ENCODE results near the gene CADPS.
"Not testable (repeated sequence)": the region's sequence is repeated elsewhere in the genome, so short reads cannot be mapped to it uniquely, and the experiment has no call there.

Gene CADPS

GRCh38 chr3:62585861-62586260 lies 289.4 kb downstream of the CADPS start:
- DNase-seq: no peak

GRCh38 chr3:62584636-62585035 lies 290.6 kb downstream of the CADPS start:
- DNase-seq: no peak

- DNase-seq: no peak
Measured at GRCh38 chr3:62582495-62583172, 292.6 kb downstream of the CADPS start.

GRCh38 chr3:62580485-62580884 lies 294.7 kb downstream of the CADPS start:
- DNase-seq: not testable (repeated sequence)

GRCh38 chr3:62577153-62577552 lies 298.1 kb downstream of the CADPS start:
- no peak for DNase-seq

GRCh38 chr3:62574266-62574898 lies 300.8 kb downstream of the CADPS start:
- DNase-seq: no peak

GRCh38 chr3:62571916-62572315 lies 303.3 kb downstream of the CADPS start:
- no peak for DNase-seq

- no peak for DNase-seq
Measured at GRCh38 chr3:62570888-62571287, 304.3 kb downstream of the CADPS start.

GRCh38 chr3:62569609-62570008 lies 305.6 kb downstream of the CADPS start:
- no peak for DNase-seq

- DNase-seq: no peak
Measured at GRCh38 chr3:62567097-62568021, 307.9 kb downstream of the CADPS start.

GRCh38 chr3:62566022-62566557 lies 309.1 kb downstream of the CADPS start:
- no peak for DNase-seq

- no peak for DNase-seq
Measured at GRCh38 chr3:62562596-62562995, 312.6 kb downstream of the CADPS start.

- no peak for DNase-seq
Measured at GRCh38 chr3:62562017-62562416, 313.2 kb downstream of the CADPS start.

GRCh38 chr3:62559831-62560445 lies 315.3 kb downstream of the CADPS start:
- no peak for DNase-seq

- DNase-seq: no peak
Measured at GRCh38 chr3:62558549-62559112, 316.6 kb downstream of the CADPS start.

- DNase-seq: no peak
Measured at GRCh38 chr3:62557983-62558382, 317.2 kb downstream of the CADPS start.

GRCh38 chr3:62557450-62557849 lies 317.8 kb downstream of the CADPS start:
- DNase-seq: no peak

- DNase-seq: no peak
Measured at GRCh38 chr3:62556121-62556815, 318.9 kb downstream of the CADPS start.

- DNase-seq: no peak
Measured at GRCh38 chr3:62554264-62554799, 320.9 kb downstream of the CADPS start.

GRCh38 chr3:62553811-62554210 lies 321.4 kb downstream of the CADPS start:
- DNase-seq: no peak

GRCh38 chr3:62551556-62551955 lies 323.7 kb downstream of the CADPS start:
- no peak for DNase-seq

GRCh38 chr3:62550439-62550838 lies 324.8 kb downstream of the CADPS start:
- no peak for DNase-seq
